HepG2 (cell line): Measurements from ENCODE around the gene LMAN1L. TPM values are rescaled to one million over a fixed set of nuclear protein-coding genes. Genes with fewer than 3 reads are reported as not detected.
A peak's percentile ranks its signal among the peaks of the same experiment; 100 is the strongest.

Experiments used
- ARID2 ChIP-seq: sonication (generic); formaldehyde crosslinking; IDR thresholded peaks from 2 replicates; pipeline ENCODE4 v1.8.1; 2022; ENCODE audit warnings: mild to moderate bottlenecking, missing genetic modification reagents, borderline replicate concordance
- CCAR2 ChIP-seq: fragments of 200-400 bp; formaldehyde crosslinking; optimal IDR thresholded peaks from 2 replicates; pipeline ENCODE3; 2018; ENCODE audit warnings: low read depth, mild to moderate bottlenecking, low read length, moderate library complexity
- JUND ChIP-seq: sonication (generic); formaldehyde crosslinking; IDR thresholded peaks from 2 replicates; pipeline ENCODE4 v1.8.0; 2022; ENCODE audit warnings: mild to moderate bottlenecking, missing genetic modification reagents
- MIER3 ChIP-seq: IDR thresholded peaks from 2 replicates; pipeline ENCODE4 v1.6.1; 2016; ENCODE audit warnings: missing compliant biosample characterization, borderline replicate concordance
- MTF1 ChIP-seq: sonication (generic); formaldehyde crosslinking; IDR thresholded peaks from 2 replicates; pipeline ENCODE4 v1.5.0; 2020; ENCODE audit warnings: missing genetic modification reagents
- NFKB2 ChIP-seq: sonication (generic); formaldehyde crosslinking; IDR thresholded peaks from 2 replicates; pipeline ENCODE4 v1.4.0; 2020; ENCODE audit warnings: missing genetic modification reagents, borderline replicate concordance
- PRPF4 ChIP-seq: fragments of 200-400 bp; formaldehyde crosslinking; IDR thresholded peaks from 2 replicates; pipeline ENCODE4 v1.6.1; 2016; ENCODE audit warnings: low read length, low read depth; ENCODE audit not compliant: poor library complexity, severe bottlenecking
- SNAPC2 ChIP-seq: sonication (generic); formaldehyde crosslinking; IDR thresholded peaks from 2 replicates; pipeline ENCODE4 v1.8.1; 2022; ENCODE audit warnings: mild to moderate bottlenecking, missing genetic modification reagents
- ZNF3 ChIP-seq: IDR thresholded peaks from 2 replicates; pipeline ENCODE4 v1.7.0; 2017; ENCODE audit warnings: inconsistent platforms
- polyA plus RNA-seq, 8 experiments: library from polyadenylated mRNA; depleted of rRNA in 3 of 8; stranded (reverse) in 7 of 8; unstranded in 1 of 8; fragments of >200 nt; fragmentation: Illumina TruSeq in 4 of 8; extraction: Trizol in 4 of 8; gene quantifications; 2 replicates each; pipeline versions ENCODE4 v1.2.1 to v1.2.3, GENCODE V29; 2011 to 2016; ENCODE audit warnings: low read depth in 4 of 8, missing spikeins in 1 of 8, mixed read lengths in 1 of 8; ENCODE audit not compliant: insufficient read depth in 1 of 8
- total RNA-seq, 5 experiments: library from RNA; depleted of rRNA; stranded (reverse); fragments of >200 nt; fragmentation: Illumina TruSeq; extraction: Trizol; gene quantifications; 2 replicates each; pipeline ENCODE4 v1.2.3, GENCODE V29; 2016; ENCODE audit warnings: low read depth in 1 of 5
- TF ChIP-seq, protein P1 (sequence below): fragments of 450-650 bp; IDR thresholded peaks from 2 replicates; pipeline ENCODE4 v1.6.1; 2017; ENCODE audit warnings: mild to moderate bottlenecking
- TF ChIP-seq, protein P2 (sequence below): sonication (generic); formaldehyde crosslinking; IDR thresholded peaks from 2 replicates; pipeline ENCODE4 v1.8.0; 2022; ENCODE audit warnings: missing genetic modification reagents, mild to moderate bottlenecking, moderate library complexity, borderline replicate concordance
- TF ChIP-seq, protein P3 (sequence below): sonication (generic); formaldehyde crosslinking; IDR thresholded peaks from 2 replicates; pipeline ENCODE4 v1.9.0; 2021; ENCODE audit warnings: missing genetic modification reagents, borderline replicate concordance
- TF ChIP-seq, protein P4 (sequence below): sonication (generic); formaldehyde crosslinking; conservative IDR thresholded peaks from 2 replicates; pipeline ENCODE4 v1.4.0; 2020; ENCODE audit warnings: missing genetic modification reagents
- TF ChIP-seq, protein P5 (sequence below): sonication (generic); formaldehyde crosslinking; IDR thresholded peaks from 2 replicates; pipeline ENCODE4 v1.4.0; 2020; ENCODE audit warnings: missing genetic modification reagents, borderline replicate concordance

Gene LMAN1L
- total and polyA plus RNA-seq, 2 of the 13 experiments (the other 11 are each of a cell fraction or from before 2014, with no cell fraction given), result not detected

DNA sequence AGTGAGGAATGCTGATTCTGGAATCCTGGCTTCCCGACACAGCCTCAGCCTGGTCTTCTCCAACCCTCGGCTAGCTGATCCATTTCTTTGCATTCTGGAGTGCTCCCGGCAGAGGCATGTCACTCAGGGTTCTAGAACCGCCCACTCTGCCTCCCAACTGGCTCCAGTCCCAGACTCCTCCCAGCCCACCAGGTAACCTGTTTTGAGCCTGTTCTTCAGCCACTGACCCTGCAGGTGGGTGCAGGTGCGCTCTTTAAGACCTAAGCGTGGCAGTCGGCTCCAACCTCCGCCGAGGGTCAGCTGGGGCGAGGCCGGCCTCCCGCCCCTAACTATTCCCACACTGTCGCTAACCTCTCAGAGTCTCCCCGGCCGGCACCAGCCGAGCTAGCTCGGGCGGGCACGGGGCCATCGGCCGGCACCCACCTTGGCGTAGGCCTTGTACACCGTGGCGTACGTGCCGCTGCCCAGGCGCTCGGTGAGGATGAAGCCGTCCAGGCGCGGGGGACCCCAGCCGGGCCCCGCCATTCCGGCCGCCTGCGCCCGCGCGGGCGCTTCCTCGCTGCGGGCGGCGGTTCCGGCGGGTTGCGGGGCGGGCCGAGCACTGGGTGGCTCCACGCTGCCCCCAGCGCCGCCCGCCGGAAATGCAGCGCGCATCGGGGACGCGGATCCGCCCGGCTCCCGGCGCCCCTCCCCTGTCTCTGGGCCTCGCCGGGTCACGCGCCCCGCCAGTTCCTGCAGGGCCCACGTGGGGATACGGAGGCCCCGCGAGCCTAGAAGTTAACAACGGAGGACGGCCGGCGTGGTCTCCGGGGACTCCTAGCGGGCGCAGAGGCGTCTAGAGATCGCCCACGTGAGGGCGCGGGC, 30.2 kb downstream of the LMAN1L start, which contains the start of gene ULK3 (continued):
- TF ChIP-seq, protein P1, sequence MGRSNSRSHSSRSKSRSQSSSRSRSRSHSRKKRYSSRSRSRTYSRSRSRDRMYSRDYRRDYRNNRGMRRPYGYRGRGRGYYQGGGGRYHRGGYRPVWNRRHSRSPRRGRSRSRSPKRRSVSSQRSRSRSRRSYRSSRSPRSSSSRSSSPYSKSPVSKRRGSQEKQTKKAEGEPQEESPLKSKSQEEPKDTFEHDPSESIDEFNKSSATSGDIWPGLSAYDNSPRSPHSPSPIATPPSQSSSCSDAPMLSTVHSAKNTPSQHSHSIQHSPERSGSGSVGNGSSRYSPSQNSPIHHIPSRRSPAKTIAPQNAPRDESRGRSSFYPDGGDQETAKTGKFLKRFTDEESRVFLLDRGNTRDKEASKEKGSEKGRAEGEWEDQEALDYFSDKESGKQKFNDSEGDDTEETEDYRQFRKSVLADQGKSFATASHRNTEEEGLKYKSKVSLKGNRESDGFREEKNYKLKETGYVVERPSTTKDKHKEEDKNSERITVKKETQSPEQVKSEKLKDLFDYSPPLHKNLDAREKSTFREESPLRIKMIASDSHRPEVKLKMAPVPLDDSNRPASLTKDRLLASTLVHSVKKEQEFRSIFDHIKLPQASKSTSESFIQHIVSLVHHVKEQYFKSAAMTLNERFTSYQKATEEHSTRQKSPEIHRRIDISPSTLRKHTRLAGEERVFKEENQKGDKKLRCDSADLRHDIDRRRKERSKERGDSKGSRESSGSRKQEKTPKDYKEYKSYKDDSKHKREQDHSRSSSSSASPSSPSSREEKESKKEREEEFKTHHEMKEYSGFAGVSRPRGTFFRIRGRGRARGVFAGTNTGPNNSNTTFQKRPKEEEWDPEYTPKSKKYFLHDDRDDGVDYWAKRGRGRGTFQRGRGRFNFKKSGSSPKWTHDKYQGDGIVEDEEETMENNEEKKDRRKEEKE, result no peak
- TF ChIP-seq JUND (0 out of 2 replicates have a peak, but pooled peaks have one; percentile 37), MIER3 (CRISPR knock-in tag) (no peak; the same call in 1 of the 2 replicates), CCAR2 (no peak), NFKB2 (no peak), ARID2 (CRISPR knock-in tag) (peak; percentile 52; the same call in 1 of the 2 replicates), ZNF3 (CRISPR knock-in tag) (no peak), SNAPC2 (CRISPR knock-in tag) (0 out of 2 replicates have a peak, but pooled peaks have one; percentile 37), MTF1 (CRISPR knock-in tag) (no peak), PRPF4 (no peak)
- TF ChIP-seq, protein P2, sequence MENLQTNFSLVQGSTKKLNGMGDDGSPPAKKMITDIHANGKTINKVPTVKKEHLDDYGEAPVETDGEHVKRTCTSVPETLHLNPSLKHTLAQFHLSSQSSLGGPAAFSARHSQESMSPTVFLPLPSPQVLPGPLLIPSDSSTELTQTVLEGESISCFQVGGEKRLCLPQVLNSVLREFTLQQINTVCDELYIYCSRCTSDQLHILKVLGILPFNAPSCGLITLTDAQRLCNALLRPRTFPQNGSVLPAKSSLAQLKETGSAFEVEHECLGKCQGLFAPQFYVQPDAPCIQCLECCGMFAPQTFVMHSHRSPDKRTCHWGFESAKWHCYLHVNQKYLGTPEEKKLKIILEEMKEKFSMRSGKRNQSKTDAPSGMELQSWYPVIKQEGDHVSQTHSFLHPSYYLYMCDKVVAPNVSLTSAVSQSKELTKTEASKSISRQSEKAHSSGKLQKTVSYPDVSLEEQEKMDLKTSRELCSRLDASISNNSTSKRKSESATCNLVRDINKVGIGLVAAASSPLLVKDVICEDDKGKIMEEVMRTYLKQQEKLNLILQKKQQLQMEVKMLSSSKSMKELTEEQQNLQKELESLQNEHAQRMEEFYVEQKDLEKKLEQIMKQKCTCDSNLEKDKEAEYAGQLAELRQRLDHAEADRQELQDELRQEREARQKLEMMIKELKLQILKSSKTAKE, result no peak
- TF ChIP-seq, protein P3, sequence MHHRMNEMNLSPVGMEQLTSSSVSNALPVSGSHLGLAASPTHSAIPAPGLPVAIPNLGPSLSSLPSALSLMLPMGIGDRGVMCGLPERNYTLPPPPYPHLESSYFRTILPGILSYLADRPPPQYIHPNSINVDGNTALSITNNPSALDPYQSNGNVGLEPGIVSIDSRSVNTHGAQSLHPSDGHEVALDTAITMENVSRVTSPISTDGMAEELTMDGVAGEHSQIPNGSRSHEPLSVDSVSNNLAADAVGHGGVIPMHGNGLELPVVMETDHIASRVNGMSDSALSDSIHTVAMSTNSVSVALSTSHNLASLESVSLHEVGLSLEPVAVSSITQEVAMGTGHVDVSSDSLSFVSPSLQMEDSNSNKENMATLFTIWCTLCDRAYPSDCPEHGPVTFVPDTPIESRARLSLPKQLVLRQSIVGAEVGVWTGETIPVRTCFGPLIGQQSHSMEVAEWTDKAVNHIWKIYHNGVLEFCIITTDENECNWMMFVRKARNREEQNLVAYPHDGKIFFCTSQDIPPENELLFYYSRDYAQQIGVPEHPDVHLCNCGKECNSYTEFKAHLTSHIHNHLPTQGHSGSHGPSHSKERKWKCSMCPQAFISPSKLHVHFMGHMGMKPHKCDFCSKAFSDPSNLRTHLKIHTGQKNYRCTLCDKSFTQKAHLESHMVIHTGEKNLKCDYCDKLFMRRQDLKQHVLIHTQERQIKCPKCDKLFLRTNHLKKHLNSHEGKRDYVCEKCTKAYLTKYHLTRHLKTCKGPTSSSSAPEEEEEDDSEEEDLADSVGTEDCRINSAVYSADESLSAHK (CRISPR knock-in tag), result no peak
- TF ChIP-seq, protein P4, sequence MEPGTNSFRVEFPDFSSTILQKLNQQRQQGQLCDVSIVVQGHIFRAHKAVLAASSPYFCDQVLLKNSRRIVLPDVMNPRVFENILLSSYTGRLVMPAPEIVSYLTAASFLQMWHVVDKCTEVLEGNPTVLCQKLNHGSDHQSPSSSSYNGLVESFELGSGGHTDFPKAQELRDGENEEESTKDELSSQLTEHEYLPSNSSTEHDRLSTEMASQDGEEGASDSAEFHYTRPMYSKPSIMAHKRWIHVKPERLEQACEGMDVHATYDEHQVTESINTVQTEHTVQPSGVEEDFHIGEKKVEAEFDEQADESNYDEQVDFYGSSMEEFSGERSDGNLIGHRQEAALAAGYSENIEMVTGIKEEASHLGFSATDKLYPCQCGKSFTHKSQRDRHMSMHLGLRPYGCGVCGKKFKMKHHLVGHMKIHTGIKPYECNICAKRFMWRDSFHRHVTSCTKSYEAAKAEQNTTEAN (CRISPR knock-in tag), result 0 out of 2 replicates have a peak, but pooled peaks have one; percentile 25
- TF ChIP-seq, protein P5, sequence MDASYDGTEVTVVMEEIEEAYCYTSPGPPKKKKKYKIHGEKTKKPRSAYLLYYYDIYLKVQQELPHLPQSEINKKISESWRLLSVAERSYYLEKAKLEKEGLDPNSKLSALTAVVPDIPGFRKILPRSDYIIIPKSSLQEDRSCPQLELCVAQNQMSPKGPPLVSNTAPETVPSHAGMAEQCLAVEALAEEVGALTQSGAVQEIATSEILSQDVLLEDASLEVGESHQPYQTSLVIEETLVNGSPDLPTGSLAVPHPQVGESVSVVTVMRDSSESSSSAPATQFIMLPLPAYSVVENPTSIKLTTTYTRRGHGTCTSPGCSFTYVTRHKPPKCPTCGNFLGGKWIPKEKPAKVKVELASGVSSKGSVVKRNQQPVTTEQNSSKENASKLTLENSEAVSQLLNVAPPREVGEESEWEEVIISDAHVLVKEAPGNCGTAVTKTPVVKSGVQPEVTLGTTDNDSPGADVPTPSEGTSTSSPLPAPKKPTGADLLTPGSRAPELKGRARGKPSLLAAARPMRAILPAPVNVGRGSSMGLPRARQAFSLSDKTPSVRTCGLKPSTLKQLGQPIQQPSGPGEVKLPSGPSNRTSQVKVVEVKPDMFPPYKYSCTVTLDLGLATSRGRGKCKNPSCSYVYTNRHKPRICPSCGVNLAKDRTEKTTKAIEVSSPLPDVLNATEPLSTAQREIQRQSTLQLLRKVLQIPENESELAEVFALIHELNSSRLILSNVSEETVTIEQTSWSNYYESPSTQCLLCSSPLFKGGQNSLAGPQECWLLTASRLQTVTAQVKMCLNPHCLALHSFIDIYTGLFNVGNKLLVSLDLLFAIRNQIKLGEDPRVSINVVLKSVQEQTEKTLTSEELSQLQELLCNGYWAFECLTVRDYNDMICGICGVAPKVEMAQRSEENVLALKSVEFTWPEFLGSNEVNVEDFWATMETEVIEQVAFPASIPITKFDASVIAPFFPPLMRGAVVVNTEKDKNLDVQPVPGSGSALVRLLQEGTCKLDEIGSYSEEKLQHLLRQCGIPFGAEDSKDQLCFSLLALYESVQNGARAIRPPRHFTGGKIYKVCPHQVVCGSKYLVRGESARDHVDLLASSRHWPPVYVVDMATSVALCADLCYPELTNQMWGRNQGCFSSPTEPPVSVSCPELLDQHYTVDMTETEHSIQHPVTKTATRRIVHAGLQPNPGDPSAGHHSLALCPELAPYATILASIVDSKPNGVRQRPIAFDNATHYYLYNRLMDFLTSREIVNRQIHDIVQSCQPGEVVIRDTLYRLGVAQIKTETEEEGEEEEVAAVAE (CRISPR knock-in tag), result no peak
